ENCODE data around the gene SLC35F3.

The SLC35F3 gene

GRCh38 chr1:234219711-234220110 lies 315.2 kb downstream of the SLC35F3 start:
- DNase-seq (ENCODE audit: low read depth in 3 of 3) = no peak

- DNase-seq (ENCODE audit: low read depth in 3 of 3) = no peak
Measured at GRCh38 chr1:234221601-234222000, 317.1 kb downstream of the SLC35F3 start.

- DNase-seq (ENCODE audit: low read depth in 3 of 3) = no peak
Measured at GRCh38 chr1:234222561-234223280, 318.2 kb downstream of the SLC35F3 start.

GRCh38 chr1:234226113-234226818 lies 321.8 kb downstream of the SLC35F3 start:
- DNase-seq (ENCODE audit: low read depth in 3 of 3) = no peak

GRCh38 chr1:234226819-234227165 lies 322.3 kb downstream of the SLC35F3 start:
- DNase-seq (ENCODE audit: low read depth in 3 of 3) = no peak

- DNase-seq (ENCODE audit: low read depth in 3 of 3) = no peak
Measured at GRCh38 chr1:234229581-234230387, 325.3 kb downstream of the SLC35F3 start.

- DNase-seq (ENCODE audit: low read depth in 3 of 3) = no peak
Measured at GRCh38 chr1:234230414-234230862, 326.0 kb downstream of the SLC35F3 start.

GRCh38 chr1:234231061-234231892 lies 326.8 kb downstream of the SLC35F3 start:
- no peak for DNase-seq (ENCODE audit: low read depth in 3 of 3)

GRCh38 chr1:234231893-234232276 lies 327.4 kb downstream of the SLC35F3 start:
- no peak for DNase-seq (ENCODE audit: low read depth in 3 of 3)

GRCh38 chr1:234234199-234234598 lies 329.7 kb downstream of the SLC35F3 start:
- no peak for DNase-seq (ENCODE audit: low read depth in 3 of 3)

GRCh38 chr1:234235434-234235881 lies 331.0 kb downstream of the SLC35F3 start:
- no peak for DNase-seq (ENCODE audit: low read depth in 3 of 3)

- DNase-seq (ENCODE audit: low read depth in 3 of 3) = no peak
Measured at GRCh38 chr1:234237393-234237792, 332.9 kb downstream of the SLC35F3 start.

GRCh38 chr1:234238060-234238459 lies 333.6 kb downstream of the SLC35F3 start:
- no peak for DNase-seq (ENCODE audit: low read depth in 3 of 3)

GRCh38 chr1:234239515-234239914 lies 335.0 kb downstream of the SLC35F3 start:
- no peak for DNase-seq (ENCODE audit: low read depth in 3 of 3)

- no peak for DNase-seq (ENCODE audit: low read depth in 3 of 3)
Measured at GRCh38 chr1:234239936-234240335, 335.5 kb downstream of the SLC35F3 start.

GRCh38 chr1:234240680-234241079 lies 336.2 kb downstream of the SLC35F3 start:
- no peak for DNase-seq (ENCODE audit: low read depth in 3 of 3)

- DNase-seq (ENCODE audit: low read depth in 3 of 3) = no peak
Measured at GRCh38 chr1:234241941-234242490, 337.5 kb downstream of the SLC35F3 start.

- no peak for DNase-seq (ENCODE audit: low read depth in 3 of 3)
Measured at GRCh38 chr1:234243521-234244260, 339.2 kb downstream of the SLC35F3 start.

GRCh38 chr1:234244482-234244881 lies 340.0 kb downstream of the SLC35F3 start:
- DNase-seq (ENCODE audit: low read depth in 3 of 3) = no peak

- DNase-seq (ENCODE audit: low read depth in 3 of 3) = no peak
Measured at GRCh38 chr1:234246638-234247116, 342.2 kb downstream of the SLC35F3 start.

All from stimulated activated CD4-positive, alpha-beta T cell treated with anti-CD3 and anti-CD28 coated beads, TNF-alpha, amount 100 ng/mL, for 24 hours (primary cell).